HG02981 (cell line): ENCODE measurements around the gene UGT1A7.

ENCODE experiments used
- ATAC-seq: cut with Tn5 transposase; IDR thresholded peaks from one replicate; pipeline ENCODE4 v1.9.1; 2021; ENCODE audit warnings: mild to moderate bottlenecking, moderate library complexity; ENCODE audit not compliant: unreplicated experiment

Gene UGT1A7

DNA sequence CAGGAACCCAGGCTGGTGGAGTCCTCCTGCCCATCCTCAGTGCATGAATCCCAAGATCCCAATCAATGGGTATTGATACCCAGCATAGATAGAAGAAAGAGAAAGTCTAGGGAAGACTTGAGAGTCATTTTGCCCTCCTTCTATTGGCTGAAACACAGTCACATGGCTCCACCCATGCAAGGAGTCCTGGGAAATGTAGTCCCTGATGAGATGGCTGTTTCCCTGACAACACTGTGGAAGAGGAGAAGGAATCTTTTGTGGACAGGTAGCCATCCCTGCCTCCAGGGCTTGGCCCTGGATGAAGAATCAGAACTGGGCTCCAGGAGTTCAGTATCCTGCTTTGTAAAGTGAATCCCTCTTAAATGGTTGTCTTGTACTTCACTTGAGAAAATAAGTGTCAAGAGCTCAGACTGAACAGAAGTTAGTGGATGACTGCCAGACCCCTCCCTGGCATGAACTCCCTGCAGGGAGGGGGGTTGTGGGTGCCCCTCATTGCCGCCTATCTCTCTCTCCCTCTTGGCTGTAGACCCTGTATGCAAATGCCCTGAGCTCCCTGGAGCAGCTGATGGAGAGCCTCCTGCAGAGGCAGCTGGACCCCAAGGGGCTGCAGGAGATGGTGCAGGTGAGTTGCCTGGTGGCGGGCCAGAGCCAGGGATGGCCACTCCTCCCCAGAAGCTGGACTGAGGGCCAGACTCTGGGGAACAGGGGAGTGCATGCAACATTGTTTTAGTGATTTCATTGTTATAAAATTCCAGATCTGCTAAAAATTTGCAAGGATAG, 132.5 kb downstream of the UGT1A7 start:
- no peak for ATAC-seq

- no peak for ATAC-seq
These were observed 134.2 kb downstream of the UGT1A7 start for GRCh38 chr2:233815861-233816260.

DNA sequence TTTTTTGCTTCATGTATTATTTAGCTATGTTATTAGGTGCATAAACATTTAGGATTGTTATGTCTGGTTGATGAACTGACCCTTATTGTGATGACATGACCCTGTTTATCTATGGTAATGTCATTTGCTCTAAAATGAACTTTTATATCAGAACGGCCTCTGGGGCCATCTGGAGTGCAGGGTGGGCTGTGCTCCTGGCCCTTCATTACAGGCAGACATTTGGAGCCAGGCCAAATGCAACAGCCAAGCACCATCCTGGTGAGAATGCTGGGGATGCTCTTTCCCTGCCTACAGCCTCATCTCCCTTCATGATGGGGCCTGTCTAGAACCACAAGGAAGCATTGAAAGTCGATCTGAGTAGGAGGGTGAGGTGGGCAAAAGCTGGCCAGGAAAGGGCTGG, 134.6 kb downstream of the UGT1A7 start:
- no peak for ATAC-seq

DNA sequence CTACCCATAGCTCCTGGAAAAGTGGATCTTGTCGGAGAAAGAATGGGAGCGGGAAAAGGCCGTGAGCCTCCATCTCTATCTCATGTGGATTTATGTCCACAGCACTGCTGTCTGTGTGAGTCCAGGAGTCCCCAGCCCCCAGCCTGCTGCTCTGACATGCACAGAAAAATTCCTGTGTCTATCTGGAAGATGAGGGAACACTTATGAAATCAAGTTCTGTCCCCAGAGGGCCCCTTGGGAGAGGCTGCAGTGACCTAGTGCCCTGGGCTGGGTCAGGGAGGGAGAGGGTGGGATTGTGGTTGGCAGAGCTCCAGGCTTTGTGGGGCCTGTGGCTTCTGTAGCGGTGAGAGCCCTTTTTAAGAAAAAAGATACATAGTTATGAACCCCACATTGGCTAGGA, 135.1 kb downstream of the UGT1A7 start:
- ATAC-seq, result no peak

GRCh38 chr2:233817361-233817911, 135.7 kb downstream of the UGT1A7 start:
- no peak for ATAC-seq

- ATAC-seq, result no peak
These were observed 136.4 kb downstream of the UGT1A7 start for GRCh38 chr2:233817995-233818638.

GRCh38 chr2:233818639-233819621, 137.2 kb downstream of the UGT1A7 start:
- ATAC-seq, result no peak

DNA sequence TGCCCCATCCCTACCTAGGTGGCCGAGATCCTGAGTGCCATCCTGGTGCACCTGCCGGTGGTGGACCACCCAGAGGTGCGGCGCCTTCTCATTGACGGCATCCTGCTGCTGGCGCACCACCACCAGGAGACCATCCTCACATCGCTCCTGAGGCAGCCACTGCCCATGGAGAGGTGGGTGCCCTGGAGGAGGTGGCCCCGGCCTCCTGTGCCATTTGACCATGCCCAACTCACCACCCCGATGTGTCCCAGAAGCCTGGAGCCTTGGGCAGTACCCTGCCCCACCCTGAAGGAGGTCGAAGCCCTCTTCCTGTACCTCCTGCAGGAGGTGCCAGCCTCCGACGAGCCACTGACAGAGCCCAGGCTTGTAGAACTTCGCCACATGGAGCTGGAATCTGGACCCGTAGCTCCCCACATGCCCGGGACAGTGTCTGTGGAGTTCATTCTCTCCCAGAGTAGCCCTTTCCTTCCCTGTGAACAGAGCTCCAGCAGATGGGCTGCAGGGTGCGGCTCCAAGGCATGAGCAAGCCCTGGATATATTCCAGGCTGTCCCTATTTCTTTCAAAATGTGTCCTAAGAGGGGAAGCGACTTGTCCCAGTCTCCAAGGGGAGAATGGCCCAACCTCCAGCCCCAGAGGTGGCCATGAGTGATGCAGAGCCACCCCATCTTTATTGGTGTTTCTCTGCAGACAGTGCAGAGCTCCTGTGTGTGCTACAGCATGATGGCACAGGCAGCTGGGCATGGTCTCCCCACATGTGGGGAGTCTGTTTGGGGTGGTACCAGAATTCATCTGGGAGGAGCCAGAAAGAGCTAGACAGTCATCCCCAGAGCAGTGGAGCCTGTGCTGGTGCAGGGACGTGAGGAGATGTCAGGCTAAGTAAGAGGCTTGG, 138.4 kb downstream of the UGT1A7 start:
- no peak for ATAC-seq

GRCh38 chr2:233820774-233821105, 139.0 kb downstream of the UGT1A7 start:
- no peak for ATAC-seq

GRCh38 chr2:233821196-233821595, 139.5 kb downstream of the UGT1A7 start:
- ATAC-seq, result no peak

DNA sequence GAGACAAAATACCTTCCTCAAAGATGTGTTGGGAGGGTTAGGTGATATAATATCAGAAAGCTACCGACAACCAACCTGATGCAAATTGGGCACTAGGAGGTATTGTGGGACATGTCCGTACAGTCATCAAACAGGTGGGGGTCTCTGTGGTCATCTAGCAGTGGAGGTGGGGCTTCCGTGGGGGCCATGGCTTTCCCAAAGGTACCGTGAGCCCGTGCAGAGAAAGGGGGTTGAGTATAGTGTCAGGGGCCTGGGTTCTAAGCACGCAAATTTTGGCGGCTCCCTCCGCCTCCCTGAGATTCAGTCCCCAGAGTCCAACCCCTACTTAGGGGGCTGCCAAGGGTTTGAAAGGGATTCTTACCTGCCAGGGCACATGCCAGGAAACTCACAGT, 140.0 kb downstream of the UGT1A7 start:
- no peak for ATAC-seq

GRCh38 chr2:233822101-233822771, 140.5 kb downstream of the UGT1A7 start:
- no peak for ATAC-seq
